HepG2 (cell line): Measurements from ENCODE around the gene SNAI1. TPM values are rescaled to one million over a fixed set of nuclear protein-coding genes. Genes with fewer than 3 reads are reported as not detected.
A peak's percentile ranks its signal among the peaks of the same experiment; 100 is the strongest.
"Not testable (repeated sequence)": the region's sequence is repeated elsewhere in the genome, so short reads cannot be mapped to it uniquely, and the experiment has no call there.

ENCODE experiments used
- EP300 ChIP-seq, 3 experiments: sonication (generic) in 1 of 3; formaldehyde crosslinking in 1 of 3; IDR thresholded peaks; 2 replicates each; pipeline versions ENCODE4 v1.5.1 to v1.6.1; 2011 to 2020; ENCODE audit warnings: low read depth in 2 of 3, low read length in 2 of 3, borderline replicate concordance in 1 of 3, improper control_type of control experiment in 1 of 3, mild to moderate bottlenecking in 1 of 3, missing genetic modification reagents in 1 of 3, moderate library complexity in 1 of 3
- ESRRA ChIP-seq: sonication (generic); formaldehyde crosslinking; IDR thresholded peaks from 2 replicates; pipeline ENCODE4 v1.5.1; 2020; ENCODE audit warnings: mild to moderate bottlenecking, low read depth, missing genetic modification reagents
- RFXAP ChIP-seq: sonication (generic); formaldehyde crosslinking; IDR thresholded peaks from 2 replicates; pipeline ENCODE4 v1.4.0; 2020; ENCODE audit warnings: missing genetic modification reagents, borderline replicate concordance
- ZNF12 ChIP-seq: sonication (generic); formaldehyde crosslinking; IDR thresholded peaks from 2 replicates; pipeline ENCODE4 v1.5.0; 2020; ENCODE audit warnings: missing genetic modification reagents
- polyA plus RNA-seq, 8 experiments: library from polyadenylated mRNA; depleted of rRNA in 3 of 8; stranded (reverse) in 7 of 8; unstranded in 1 of 8; fragments of >200 nt; fragmentation: Illumina TruSeq in 4 of 8; extraction: Trizol in 4 of 8; gene quantifications; 2 replicates each; pipeline versions ENCODE4 v1.2.1 to v1.2.3, GENCODE V29; 2011 to 2016; ENCODE audit warnings: low read depth in 4 of 8, missing spikeins in 1 of 8, mixed read lengths in 1 of 8; ENCODE audit not compliant: insufficient read depth in 1 of 8
- total RNA-seq, 5 experiments: library from RNA; depleted of rRNA; stranded (reverse); fragments of >200 nt; fragmentation: Illumina TruSeq; extraction: Trizol; gene quantifications; 2 replicates each; pipeline ENCODE4 v1.2.3, GENCODE V29; 2016; ENCODE audit warnings: low read depth in 1 of 5
- TF ChIP-seq, protein P1 (sequence below): sonication (generic); formaldehyde crosslinking; IDR thresholded peaks from 2 replicates; pipeline ENCODE4 v1.5.0; 2020; ENCODE audit warnings: mild to moderate bottlenecking, missing genetic modification reagents, borderline replicate concordance
- TF ChIP-seq, protein P2 (sequence below), 2 experiments: sonication (generic) in 1 of 2; formaldehyde crosslinking in 1 of 2; IDR thresholded peaks; 2 replicates each; pipeline versions ENCODE4 v1.4.0 to v1.6.1; 2016 to 2020; ENCODE audit warnings: borderline replicate concordance in 1 of 2, low read depth in 1 of 2, mild to moderate bottlenecking in 1 of 2, missing genetic modification reagents in 1 of 2
- TF ChIP-seq, protein P3 (sequence below): sonication (generic); formaldehyde crosslinking; IDR thresholded peaks from 2 replicates; pipeline ENCODE4 v1.4.0; 2020; ENCODE audit warnings: missing genetic modification reagents
- TF ChIP-seq, protein P4 (sequence below): sonication (generic); formaldehyde crosslinking; IDR thresholded peaks from 2 replicates; pipeline ENCODE4 v1.9.0; 2022; ENCODE audit warnings: missing genetic modification reagents, mild to moderate bottlenecking, borderline replicate concordance

SNAI1 gene
- total and polyA plus RNA-seq, 2 of the 13 experiments (the other 11 are each of a cell fraction or from before 2014, with no cell fraction given) = 1.3 to 1.4 TPM

DNA sequence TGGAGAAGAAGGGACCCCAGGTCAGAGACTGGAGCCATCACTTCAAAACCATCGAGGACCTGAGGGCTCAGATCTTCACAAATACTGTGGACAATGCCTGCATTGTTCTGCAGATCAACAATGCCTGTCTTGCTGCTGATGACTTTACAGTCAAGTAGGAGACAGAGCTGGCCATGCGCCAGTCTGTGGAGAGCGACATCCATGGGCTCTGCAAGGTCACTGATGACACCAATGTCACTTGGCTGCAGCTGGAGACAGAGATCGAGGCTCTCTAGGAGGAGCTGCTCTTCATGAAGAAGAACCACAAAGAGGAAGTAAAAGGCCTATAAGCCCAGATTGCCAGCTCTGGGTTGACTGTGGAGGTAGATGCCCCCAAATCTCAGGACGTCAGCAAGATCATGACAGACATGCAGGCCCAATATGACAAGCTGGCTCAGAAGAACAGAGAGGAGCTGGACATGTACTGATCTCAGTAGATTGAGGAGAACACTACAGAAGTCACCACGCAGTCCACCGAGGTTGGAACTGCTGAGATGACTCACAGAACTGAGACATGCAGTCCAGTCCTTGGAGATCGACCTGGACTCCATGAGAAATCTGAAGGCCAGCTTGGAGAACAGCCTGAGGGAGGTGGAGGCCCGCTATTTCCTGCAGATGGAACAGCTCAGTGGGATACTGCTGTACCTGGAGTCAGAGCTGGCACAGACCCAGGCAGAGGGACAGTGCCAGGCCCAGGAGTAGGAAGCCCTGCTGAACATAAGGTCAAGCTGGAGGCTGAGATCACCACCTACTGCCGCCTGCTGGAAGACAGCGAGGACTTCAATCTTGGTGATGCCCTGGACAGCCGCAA lies 25.5 kb upstream of the SNAI1 start (continued):
- TF ChIP-seq, protein P1, sequence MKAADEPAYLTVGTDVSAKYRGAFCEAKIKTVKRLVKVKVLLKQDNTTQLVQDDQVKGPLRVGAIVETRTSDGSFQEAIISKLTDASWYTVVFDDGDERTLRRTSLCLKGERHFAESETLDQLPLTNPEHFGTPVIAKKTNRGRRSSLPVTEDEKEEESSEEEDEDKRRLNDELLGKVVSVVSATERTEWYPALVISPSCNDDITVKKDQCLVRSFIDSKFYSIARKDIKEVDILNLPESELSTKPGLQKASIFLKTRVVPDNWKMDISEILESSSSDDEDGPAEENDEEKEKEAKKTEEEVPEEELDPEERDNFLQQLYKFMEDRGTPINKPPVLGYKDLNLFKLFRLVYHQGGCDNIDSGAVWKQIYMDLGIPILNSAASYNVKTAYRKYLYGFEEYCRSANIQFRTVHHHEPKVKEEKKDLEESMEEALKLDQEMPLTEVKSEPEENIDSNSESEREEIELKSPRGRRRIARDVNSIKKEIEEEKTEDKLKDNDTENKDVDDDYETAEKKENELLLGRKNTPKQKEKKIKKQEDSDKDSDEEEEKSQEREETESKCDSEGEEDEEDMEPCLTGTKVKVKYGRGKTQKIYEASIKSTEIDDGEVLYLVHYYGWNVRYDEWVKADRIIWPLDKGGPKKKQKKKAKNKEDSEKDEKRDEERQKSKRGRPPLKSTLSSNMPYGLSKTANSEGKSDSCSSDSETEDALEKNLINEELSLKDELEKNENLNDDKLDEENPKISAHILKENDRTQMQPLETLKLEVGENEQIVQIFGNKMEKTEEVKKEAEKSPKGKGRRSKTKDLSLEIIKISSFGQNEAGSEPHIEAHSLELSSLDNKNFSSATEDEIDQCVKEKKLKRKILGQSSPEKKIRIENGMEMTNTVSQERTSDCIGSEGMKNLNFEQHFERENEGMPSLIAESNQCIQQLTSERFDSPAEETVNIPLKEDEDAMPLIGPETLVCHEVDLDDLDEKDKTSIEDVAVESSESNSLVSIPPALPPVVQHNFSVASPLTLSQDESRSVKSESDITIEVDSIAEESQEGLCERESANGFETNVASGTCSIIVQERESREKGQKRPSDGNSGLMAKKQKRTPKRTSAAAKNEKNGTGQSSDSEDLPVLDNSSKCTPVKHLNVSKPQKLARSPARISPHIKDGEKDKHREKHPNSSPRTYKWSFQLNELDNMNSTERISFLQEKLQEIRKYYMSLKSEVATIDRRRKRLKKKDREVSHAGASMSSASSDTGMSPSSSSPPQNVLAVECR (CRISPR knock-in tag) = 0 out of 2 replicates have a peak, but pooled peaks have one; percentile 20
- TF ChIP-seq, protein P2, sequence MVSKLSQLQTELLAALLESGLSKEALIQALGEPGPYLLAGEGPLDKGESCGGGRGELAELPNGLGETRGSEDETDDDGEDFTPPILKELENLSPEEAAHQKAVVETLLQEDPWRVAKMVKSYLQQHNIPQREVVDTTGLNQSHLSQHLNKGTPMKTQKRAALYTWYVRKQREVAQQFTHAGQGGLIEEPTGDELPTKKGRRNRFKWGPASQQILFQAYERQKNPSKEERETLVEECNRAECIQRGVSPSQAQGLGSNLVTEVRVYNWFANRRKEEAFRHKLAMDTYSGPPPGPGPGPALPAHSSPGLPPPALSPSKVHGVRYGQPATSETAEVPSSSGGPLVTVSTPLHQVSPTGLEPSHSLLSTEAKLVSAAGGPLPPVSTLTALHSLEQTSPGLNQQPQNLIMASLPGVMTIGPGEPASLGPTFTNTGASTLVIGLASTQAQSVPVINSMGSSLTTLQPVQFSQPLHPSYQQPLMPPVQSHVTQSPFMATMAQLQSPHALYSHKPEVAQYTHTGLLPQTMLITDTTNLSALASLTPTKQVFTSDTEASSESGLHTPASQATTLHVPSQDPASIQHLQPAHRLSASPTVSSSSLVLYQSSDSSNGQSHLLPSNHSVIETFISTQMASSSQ (IDR thresholded peaks at IDR 0.05; ENCODE audit: low read depth) = not testable (repeated sequence)
- TF ChIP-seq, protein P2 (CRISPR knock-in tag; IDR thresholded peaks at IDR 0.05; ENCODE audit: borderline replicate concordance) = peak; percentile 42; the same call in 1 of the 2 replicates
- peak; percentile 39; the same call in 1 of the 2 replicates for TF ChIP-seq ZNF12 (CRISPR knock-in tag)
- TF ChIP-seq RFXAP (CRISPR knock-in tag) = peak; percentile 28; the same call in 1 of the 2 replicates
- peak; percentile 54; the same call in 1 of the 2 replicates for TF ChIP-seq ESRRA (CRISPR knock-in tag)
- TF ChIP-seq, protein P3, sequence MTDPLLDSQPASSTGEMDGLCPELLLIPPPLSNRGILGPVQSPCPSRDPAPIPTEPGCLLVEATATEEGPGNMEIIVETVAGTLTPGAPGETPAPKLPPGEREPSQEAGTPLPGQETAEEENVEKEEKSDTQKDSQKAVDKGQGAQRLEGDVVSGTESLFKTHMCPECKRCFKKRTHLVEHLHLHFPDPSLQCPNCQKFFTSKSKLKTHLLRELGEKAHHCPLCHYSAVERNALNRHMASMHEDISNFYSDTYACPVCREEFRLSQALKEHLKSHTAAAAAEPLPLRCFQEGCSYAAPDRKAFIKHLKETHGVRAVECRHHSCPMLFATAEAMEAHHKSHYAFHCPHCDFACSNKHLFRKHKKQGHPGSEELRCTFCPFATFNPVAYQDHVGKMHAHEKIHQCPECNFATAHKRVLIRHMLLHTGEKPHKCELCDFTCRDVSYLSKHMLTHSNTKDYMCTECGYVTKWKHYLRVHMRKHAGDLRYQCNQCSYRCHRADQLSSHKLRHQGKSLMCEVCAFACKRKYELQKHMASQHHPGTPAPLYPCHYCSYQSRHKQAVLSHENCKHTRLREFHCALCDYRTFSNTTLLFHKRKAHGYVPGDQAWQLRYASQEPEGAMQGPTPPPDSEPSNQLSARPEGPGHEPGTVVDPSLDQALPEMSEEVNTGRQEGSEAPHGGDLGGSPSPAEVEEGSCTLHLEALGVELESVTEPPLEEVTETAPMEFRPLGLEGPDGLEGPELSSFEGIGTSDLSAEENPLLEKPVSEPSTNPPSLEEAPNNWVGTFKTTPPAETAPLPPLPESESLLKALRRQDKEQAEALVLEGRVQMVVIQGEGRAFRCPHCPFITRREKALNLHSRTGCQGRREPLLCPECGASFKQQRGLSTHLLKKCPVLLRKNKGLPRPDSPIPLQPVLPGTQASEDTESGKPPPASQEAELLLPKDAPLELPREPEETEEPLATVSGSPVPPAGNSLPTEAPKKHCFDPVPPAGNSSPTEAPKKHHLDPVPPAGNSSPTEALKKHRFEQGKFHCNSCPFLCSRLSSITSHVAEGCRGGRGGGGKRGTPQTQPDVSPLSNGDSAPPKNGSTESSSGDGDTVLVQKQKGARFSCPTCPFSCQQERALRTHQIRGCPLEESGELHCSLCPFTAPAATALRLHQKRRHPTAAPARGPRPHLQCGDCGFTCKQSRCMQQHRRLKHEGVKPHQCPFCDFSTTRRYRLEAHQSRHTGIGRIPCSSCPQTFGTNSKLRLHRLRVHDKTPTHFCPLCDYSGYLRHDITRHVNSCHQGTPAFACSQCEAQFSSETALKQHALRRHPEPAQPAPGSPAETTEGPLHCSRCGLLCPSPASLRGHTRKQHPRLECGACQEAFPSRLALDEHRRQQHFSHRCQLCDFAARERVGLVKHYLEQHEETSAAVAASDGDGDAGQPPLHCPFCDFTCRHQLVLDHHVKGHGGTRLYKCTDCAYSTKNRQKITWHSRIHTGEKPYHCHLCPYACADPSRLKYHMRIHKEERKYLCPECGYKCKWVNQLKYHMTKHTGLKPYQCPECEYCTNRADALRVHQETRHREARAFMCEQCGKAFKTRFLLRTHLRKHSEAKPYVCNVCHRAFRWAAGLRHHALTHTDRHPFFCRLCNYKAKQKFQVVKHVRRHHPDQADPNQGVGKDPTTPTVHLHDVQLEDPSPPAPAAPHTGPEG (CRISPR knock-in tag) = 0 out of 2 replicates have a peak, but pooled peaks have one; percentile 45
- TF ChIP-seq, protein P4, sequence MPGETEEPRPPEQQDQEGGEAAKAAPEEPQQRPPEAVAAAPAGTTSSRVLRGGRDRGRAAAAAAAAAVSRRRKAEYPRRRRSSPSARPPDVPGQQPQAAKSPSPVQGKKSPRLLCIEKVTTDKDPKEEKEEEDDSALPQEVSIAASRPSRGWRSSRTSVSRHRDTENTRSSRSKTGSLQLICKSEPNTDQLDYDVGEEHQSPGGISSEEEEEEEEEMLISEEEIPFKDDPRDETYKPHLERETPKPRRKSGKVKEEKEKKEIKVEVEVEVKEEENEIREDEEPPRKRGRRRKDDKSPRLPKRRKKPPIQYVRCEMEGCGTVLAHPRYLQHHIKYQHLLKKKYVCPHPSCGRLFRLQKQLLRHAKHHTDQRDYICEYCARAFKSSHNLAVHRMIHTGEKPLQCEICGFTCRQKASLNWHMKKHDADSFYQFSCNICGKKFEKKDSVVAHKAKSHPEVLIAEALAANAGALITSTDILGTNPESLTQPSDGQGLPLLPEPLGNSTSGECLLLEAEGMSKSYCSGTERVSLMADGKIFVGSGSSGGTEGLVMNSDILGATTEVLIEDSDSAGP (CRISPR knock-in tag) = 0 out of 2 replicates have a peak, but pooled peaks have one; percentile 25
- not testable (repeated sequence) for TF ChIP-seq EP300 (IDR thresholded peaks at IDR 0.05; ENCODE audit: low read depth in 2 of 2, low read length in 2 of 2)
- TF ChIP-seq EP300 (CRISPR knock-in tag; IDR thresholded peaks at IDR 0.05; ENCODE audit: borderline replicate concordance) = 0 out of 2 replicates have a peak, but pooled peaks have one; percentile 13
